ENCODE data around the gene GJD4.

- TF ChIP-seq CTCF (IDR thresholded peaks at IDR 0.05) (no peak), POLR2A (IDR thresholded peaks at IDR 0.05) (no peak)
These were observed 4.9 kb upstream of the GJD4 start for GRCh38 chr10:35600193-35600592.
